Cerebellar cortex (tissue), 1 donor: ENCODE measurements around the gene ANKS4B.
"Not testable (repeated sequence)": the region's sequence is repeated elsewhere in the genome, so short reads cannot be mapped to it uniquely, and the experiment has no call there.

Source experiments
- DNase-seq: peaks from one replicate; pipeline ENCODE4 v3.0.0-alpha.2; 2015; ENCODE audit warnings: low spot score

ANKS4B gene

DNA sequence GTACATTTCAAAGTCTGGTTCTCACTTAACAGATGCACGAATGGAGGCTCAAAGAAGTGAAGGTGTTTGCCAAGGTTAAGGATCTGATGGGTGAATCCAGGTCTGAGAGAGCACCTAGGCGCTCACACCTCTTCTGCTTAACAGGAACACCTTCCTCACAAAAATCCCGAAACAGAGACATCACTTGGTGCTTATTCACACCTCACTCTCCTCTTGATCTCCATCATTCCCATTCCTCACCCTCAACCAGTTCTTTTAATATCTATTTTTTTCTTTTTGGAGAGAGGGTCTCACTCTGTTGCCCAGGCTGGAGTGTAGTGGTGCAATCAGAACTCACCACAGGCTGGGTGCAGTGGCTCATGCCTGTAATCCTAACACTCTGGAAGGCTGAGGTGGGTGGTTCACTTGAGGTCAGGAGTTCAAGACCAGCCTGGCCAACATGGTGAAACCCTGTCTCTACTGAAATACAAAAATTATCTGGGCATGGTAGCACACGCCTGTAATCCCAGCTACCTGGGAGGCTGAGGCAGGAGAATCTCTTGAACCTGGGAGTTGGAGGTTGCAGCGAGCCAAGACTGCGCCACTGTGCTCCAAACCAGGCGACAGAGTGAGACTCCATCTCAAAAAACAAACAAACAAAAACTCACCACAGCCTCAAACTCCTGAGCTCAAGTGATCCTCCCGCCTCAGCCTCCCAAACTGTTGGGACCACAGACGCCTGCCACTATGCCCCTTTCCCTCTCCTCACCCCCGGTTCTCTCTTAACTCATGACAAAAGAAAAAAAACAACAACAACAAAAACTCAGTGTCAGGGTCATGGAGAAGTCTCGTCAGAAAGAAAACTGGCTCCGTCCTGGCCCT is 29.5 kb downstream of the ANKS4B start:
- DNase-seq = no peak

GRCh38 chr16:21263640-21264570 is 30.4 kb downstream of the ANKS4B start:
- no peak for DNase-seq

GRCh38 chr16:21264571-21265036 is 31.1 kb downstream of the ANKS4B start:
- peak; percentile 91 for DNase-seq

DNA sequence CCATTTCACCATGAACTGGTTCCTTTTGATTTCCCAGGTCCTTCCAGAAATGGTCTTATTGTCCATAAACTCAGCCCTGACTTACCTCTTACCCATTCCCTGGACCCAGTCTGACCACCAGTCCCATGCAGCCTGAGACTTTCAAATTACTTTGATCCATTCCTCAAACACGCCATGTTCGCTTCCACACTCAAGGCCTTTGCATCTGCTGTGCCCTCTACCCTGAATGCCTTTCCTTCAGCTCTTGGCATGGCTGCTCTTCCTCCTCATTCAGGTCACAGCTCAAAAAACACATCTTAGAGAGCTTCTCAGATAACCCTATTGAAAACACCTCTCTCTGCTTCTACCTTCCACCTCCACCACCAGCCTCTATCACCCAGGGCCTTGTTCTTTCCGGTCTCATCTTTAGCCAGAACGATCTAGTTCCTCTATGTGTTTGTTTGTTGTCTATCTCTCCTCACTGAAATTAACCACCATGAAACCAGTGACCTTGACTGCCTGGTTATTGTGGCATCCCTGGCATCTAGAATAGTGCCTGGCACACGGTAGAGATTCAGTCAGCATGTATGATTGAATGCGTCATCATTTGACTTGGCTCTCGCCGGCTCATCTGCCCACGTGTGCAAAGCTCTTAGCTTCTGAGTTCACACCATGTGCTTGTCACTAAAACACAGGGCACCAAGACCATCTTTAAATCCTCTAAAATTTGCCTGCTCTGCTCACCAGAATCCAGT is 31.8 kb downstream of the ANKS4B start:
- peak; percentile 72 for DNase-seq

- DNase-seq = no peak
Measured at GRCh38 chr16:21267298-21267697, 33.8 kb downstream of the ANKS4B start.

- no peak for DNase-seq
Measured at GRCh38 chr16:21268236-21268635, 34.7 kb downstream of the ANKS4B start.

GRCh38 chr16:21272253-21272652 is 38.8 kb downstream of the ANKS4B start:
- DNase-seq = no peak

GRCh38 chr16:21272763-21273162 is 39.3 kb downstream of the ANKS4B start:
- not testable (repeated sequence) for DNase-seq

- DNase-seq = peak; percentile 11
Measured at GRCh38 chr16:21274172-21274726, 40.8 kb downstream of the ANKS4B start.

DNA sequence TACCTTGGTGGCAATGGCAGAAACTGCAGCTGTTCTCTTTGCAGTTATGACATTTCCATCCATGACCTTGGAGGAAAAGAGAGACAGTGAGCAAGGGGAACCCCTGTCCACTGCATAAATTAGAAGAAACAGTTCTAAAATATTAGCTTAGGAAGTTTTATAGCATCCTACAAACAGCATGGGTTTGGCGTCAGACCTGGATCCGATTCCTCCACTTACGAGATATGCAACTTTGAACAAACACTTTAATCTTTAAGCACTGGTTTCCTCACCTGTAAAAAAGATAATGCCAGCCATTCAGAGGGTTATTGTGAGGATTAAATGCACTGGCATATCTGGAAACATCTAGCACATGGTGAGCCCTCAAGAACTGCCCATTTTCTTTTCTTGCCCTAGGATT is 42.0 kb downstream of the ANKS4B start:
- DNase-seq = peak; percentile 8

GRCh38 chr16:21276090-21276489 is 42.6 kb downstream of the ANKS4B start:
- peak; percentile 25 for DNase-seq

DNA sequence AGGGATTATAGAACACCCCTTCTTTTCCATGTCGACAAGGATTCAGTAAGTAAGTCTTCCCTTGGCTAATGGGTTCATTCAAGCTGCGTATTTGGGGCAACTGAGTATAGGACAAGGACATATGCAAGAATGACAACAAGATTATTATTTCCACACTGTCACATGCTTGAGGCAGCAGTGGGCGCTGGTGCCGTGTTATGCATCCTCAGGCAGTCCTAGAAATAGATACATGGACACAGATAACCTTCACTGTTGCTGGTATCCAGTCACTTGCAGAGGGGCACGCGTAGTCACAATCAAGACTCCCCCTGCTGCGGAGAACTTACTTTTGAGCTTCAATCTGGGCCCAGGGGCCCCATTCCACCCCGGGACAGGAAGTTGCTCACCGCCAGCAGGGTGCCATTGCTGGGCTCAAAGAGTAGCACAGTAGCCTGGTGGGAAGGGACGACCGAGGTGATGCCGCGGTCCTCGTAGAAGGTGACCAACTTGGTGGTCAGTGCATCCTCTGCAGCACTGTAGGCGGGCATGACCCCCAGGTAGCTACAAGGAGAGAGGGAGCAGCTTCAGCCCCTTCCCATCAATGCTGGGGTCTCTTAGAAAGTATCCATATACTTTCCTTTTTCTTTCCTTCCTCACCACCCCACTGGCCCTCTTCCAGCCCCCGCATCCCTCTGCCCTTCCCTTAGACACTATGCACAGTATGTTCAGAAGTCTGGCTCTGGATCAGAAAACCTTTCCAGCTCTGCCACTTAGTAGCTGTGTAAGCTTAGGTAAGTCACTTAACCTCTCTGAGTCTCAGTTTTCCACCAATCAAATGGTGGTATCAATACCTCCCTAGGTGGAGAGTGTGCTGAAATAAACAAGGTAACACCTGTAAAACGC is 43.8 kb downstream of the ANKS4B start:
- peak; percentile 78 for DNase-seq

GRCh38 chr16:21277927-21278706 is 44.6 kb downstream of the ANKS4B start, which contains the start of gene CRYM:
Gene CRYM, minus strand, starts transcription at chr16:21278290. Its CDS starts 39 bp downstream, at chr16:21278251.
- peak; percentile 78 for DNase-seq

- DNase-seq = peak; percentile 63
Measured at GRCh38 chr16:21279501-21279900, 46.0 kb downstream of the ANKS4B start.

DNA sequence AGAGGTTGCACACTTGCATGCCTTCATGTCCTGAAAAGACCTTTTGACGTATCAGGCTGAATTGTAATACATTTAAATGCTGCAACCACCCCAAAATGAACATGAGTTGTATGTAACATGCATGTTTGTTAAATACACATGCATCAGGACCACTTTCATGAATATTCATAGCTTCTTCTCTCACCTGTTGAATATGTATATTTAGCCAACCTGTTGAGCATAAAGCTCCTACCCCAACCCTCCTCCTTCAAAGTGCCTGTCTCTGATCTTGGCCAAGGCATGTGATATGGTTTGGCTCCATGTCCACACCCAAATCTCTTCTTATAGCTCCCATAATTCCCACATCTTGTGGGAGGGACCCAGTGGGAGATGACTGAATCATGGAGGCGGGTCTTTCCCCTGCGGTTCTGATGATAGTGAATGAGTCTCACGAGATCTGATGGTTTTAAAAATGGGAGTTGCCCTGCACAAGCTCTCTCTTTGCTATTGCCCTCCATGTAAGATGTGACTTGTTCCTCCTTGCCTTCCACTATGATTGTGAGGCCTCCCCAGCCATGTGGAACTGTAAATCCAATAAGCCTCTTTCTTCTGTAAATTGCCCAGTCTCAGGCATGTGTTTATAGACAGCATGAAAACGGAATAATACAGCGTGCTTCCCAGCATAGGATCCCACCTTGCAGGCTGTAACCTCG is 48.3 kb downstream of the ANKS4B start:
- peak; percentile 12 for DNase-seq

DNA sequence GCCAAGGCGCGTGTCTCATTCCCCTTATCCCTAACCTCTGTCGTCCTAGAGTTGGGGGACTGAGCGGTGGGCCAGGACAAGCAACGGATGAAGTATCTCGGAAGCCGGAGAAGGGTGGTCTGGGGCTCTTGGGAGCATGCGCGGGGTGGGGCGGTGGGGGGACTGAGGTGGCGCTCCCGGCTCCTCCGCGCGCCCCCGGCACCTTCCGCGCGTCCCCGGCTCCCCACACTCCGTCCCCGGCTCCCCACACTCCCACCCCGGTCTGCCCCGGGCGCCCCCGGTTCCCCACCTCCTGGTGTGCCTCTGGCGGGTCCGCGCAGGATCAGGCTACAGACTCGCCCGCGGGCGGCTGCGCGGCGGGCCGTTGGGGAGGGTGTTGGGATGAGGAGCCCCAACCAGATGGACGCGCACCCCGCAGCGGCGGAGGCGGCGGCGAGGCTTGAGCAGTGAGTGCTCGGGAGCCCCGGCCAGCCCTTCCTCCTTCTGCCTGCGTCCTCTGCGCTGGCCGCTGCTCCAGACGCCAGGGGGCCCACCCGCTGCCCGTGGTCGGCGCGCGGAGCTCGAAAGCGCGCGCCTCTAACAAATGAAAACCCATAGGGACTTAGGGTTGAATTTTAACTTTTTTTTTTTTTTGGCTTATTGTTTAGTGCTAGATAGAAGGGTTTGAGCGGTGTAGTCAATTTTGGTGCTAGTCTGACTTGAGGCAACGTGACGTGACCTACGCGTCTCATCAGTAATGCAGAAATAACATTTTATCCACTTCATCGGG is 50.2 kb downstream of the ANKS4B start:
- DNase-seq = peak; percentile 73

DNA sequence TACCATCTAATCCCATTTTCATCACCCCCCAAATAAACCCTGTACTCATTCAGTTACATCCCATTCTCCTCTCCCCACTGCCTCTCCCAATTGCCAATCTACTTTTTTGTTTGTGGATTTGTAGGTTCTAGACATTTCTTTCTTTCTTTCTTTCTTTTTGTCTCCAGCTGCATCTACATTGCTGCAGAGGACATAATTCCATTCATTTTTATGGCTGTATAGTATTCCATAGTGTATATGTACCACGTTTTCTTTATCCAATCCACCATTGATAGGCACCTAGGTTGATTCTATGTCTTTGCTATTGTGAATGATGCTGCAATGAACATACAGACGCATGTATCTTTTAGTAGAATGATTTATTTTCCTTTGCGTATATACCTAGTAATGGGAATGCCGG is 50.9 kb downstream of the ANKS4B start:
- DNase-seq = no peak

GRCh38 chr16:21285314-21285713 is 51.8 kb downstream of the ANKS4B start:
- DNase-seq = no peak
